ENCODE measurements around the gene ADGRF3. TPM values are rescaled to one million over a fixed set of nuclear protein-coding genes. Genes with fewer than 3 reads are reported as not detected.

ADGRF3 gene
- total and polyA plus RNA-seq, 2 of the 13 experiments (the other 11 are each of a cell fraction or from before 2014, with no cell fraction given), result 0.40 to 1.5 TPM

DNA sequence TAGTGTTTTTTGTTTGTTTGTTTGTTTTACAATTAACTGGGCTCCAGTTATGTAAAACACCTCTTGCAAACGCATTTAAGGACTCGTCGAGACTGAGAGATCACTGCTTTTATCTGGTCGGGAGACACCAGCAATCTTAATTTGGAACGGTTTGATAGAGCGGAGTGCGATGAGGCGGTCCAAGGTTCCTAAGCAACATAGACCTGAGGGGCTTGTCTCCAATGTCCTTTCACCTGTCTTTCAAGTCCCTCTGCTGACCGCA, 1.4 kb downstream of the ADGRF3 start (continued):
- TF ChIP-seq, protein P1, sequence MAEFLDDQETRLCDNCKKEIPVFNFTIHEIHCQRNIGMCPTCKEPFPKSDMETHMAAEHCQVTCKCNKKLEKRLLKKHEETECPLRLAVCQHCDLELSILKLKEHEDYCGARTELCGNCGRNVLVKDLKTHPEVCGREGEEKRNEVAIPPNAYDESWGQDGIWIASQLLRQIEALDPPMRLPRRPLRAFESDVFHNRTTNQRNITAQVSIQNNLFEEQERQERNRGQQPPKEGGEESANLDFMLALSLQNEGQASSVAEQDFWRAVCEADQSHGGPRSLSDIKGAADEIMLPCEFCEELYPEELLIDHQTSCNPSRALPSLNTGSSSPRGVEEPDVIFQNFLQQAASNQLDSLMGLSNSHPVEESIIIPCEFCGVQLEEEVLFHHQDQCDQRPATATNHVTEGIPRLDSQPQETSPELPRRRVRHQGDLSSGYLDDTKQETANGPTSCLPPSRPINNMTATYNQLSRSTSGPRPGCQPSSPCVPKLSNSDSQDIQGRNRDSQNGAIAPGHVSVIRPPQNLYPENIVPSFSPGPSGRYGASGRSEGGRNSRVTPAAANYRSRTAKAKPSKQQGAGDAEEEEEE (CRISPR knock-in tag; IDR thresholded peaks at IDR 0.05; ENCODE audit: borderline replicate concordance), result 0 out of 2 replicates have a peak, but pooled peaks have one; percentile 39
- TF ChIP-seq ZNF343 (CRISPR knock-in tag; IDR thresholded peaks at IDR 0.05) (0 out of 2 replicates have a peak, but pooled peaks have one; percentile 10), SRY (CRISPR knock-in tag; IDR thresholded peaks at IDR 0.05) (no peak), MLLT10 (CRISPR knock-in tag; IDR thresholded peaks at IDR 0.05) (no peak), ZBTB1 (CRISPR knock-in tag; IDR thresholded peaks at IDR 0.05; ENCODE audit: borderline replicate concordance) (no peak), ZSCAN29 (CRISPR knock-in tag; conservative IDR thresholded peaks at IDR 0.05) (no peak), ZNF124 (CRISPR knock-in tag; IDR thresholded peaks at IDR 0.05) (0 out of 2 replicates have a peak, but pooled peaks have one; percentile 14), KDM1A (CRISPR knock-in tag; IDR thresholded peaks at IDR 0.05) (no peak), ZNF564 (CRISPR knock-in tag; IDR thresholded peaks at IDR 0.05) (no peak), YEATS2 (CRISPR knock-in tag; IDR thresholded peaks at IDR 0.05; ENCODE audit: borderline replicate concordance) (no peak), SP140L (CRISPR knock-in tag; IDR thresholded peaks at IDR 0.05; ENCODE audit: borderline replicate concordance) (no peak), ZSCAN9 (CRISPR knock-in tag; IDR thresholded peaks at IDR 0.05; ENCODE audit: borderline replicate concordance) (no peak), KLF15 (CRISPR knock-in tag; IDR thresholded peaks at IDR 0.05; ENCODE audit: borderline replicate concordance) (no peak), ZIK1 (CRISPR knock-in tag; IDR thresholded peaks at IDR 0.05; ENCODE audit: borderline replicate concordance, low read depth) (no peak), ZNF333 (CRISPR knock-in tag; IDR thresholded peaks at IDR 0.05; ENCODE audit: borderline replicate concordance) (no peak), SP1 (IDR thresholded peaks at IDR 0.05) (no peak), SP1 (CRISPR knock-in tag; IDR thresholded peaks at IDR 0.05) (no peak), ZNF547 (CRISPR knock-in tag; IDR thresholded peaks at IDR 0.05) (no peak)
- TF ChIP-seq, protein P2, sequence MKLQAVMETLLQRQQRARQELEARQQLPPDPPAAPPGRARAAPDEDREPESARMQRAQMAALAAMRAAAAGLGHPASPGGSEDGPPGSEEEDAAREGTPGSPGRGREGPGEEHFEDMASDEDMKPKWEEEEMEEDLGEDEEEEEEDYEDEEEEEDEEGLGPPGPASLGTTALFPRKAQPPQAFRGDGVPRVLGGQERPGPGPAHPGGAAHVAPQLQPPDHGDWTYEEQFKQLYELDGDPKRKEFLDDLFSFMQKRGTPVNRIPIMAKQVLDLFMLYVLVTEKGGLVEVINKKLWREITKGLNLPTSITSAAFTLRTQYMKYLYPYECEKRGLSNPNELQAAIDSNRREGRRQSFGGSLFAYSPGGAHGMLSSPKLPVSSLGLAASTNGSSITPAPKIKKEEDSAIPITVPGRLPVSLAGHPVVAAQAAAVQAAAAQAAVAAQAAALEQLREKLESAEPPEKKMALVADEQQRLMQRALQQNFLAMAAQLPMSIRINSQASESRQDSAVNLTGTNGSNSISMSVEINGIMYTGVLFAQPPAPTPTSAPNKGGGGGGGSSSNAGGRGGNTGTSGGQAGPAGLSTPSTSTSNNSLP (IDR thresholded peaks at IDR 0.05; ENCODE audit: low read depth, low read length), result no peak
- TF ChIP-seq, protein P3, sequence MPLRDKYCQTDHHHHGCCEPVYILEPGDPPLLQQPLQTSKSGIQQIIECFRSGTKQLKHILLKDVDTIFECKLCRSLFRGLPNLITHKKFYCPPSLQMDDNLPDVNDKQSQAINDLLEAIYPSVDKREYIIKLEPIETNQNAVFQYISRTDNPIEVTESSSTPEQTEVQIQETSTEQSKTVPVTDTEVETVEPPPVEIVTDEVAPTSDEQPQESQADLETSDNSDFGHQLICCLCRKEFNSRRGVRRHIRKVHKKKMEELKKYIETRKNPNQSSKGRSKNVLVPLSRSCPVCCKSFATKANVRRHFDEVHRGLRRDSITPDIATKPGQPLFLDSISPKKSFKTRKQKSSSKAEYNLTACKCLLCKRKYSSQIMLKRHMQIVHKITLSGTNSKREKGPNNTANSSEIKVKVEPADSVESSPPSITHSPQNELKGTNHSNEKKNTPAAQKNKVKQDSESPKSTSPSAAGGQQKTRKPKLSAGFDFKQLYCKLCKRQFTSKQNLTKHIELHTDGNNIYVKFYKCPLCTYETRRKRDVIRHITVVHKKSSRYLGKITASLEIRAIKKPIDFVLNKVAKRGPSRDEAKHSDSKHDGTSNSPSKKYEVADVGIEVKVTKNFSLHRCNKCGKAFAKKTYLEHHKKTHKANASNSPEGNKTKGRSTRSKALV (CRISPR knock-in tag; IDR thresholded peaks at IDR 0.05), result no peak
- TF ChIP-seq, protein P4, sequence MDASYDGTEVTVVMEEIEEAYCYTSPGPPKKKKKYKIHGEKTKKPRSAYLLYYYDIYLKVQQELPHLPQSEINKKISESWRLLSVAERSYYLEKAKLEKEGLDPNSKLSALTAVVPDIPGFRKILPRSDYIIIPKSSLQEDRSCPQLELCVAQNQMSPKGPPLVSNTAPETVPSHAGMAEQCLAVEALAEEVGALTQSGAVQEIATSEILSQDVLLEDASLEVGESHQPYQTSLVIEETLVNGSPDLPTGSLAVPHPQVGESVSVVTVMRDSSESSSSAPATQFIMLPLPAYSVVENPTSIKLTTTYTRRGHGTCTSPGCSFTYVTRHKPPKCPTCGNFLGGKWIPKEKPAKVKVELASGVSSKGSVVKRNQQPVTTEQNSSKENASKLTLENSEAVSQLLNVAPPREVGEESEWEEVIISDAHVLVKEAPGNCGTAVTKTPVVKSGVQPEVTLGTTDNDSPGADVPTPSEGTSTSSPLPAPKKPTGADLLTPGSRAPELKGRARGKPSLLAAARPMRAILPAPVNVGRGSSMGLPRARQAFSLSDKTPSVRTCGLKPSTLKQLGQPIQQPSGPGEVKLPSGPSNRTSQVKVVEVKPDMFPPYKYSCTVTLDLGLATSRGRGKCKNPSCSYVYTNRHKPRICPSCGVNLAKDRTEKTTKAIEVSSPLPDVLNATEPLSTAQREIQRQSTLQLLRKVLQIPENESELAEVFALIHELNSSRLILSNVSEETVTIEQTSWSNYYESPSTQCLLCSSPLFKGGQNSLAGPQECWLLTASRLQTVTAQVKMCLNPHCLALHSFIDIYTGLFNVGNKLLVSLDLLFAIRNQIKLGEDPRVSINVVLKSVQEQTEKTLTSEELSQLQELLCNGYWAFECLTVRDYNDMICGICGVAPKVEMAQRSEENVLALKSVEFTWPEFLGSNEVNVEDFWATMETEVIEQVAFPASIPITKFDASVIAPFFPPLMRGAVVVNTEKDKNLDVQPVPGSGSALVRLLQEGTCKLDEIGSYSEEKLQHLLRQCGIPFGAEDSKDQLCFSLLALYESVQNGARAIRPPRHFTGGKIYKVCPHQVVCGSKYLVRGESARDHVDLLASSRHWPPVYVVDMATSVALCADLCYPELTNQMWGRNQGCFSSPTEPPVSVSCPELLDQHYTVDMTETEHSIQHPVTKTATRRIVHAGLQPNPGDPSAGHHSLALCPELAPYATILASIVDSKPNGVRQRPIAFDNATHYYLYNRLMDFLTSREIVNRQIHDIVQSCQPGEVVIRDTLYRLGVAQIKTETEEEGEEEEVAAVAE (CRISPR knock-in tag; IDR thresholded peaks at IDR 0.05; ENCODE audit: borderline replicate concordance), result 0 out of 2 replicates have a peak, but pooled peaks have one; percentile 5
- TF ChIP-seq, protein P5, sequence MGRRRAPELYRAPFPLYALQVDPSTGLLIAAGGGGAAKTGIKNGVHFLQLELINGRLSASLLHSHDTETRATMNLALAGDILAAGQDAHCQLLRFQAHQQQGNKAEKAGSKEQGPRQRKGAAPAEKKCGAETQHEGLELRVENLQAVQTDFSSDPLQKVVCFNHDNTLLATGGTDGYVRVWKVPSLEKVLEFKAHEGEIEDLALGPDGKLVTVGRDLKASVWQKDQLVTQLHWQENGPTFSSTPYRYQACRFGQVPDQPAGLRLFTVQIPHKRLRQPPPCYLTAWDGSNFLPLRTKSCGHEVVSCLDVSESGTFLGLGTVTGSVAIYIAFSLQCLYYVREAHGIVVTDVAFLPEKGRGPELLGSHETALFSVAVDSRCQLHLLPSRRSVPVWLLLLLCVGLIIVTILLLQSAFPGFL (CRISPR knock-in tag; IDR thresholded peaks at IDR 0.05), result no peak
